ENCODE results near the gene DHRS7B. TPM values are rescaled to one million over a fixed set of nuclear protein-coding genes. Genes with fewer than 3 reads are reported as not detected.

The DHRS7B gene
- total and polyA plus RNA-seq, 10 donors = 13.3 to 31.3 (median 18.7) TPM

DNA sequence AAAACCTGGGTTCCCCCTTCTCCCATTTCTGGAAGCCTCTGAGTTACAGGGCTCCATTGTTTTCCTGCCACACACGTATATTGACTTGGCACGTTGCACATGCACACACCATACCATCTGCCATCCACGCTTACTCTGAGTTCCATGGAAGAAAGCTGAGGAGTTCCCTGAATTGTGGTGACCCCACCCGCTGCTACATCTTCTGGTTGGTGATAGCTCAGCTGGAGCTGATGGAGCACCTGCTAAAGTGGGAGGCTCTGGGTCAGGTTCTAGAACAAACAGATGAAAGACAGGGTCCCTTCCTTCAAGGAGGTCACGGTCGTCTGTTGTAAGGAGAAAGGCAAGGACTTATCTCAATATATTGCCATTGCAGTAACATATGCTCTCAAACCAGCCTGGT is 46.1 kb downstream of the DHRS7B start:
- intact Hi-C loops (cut with DNase I; ENCODE audit: low total_unique reads) = no loop called here

DNA sequence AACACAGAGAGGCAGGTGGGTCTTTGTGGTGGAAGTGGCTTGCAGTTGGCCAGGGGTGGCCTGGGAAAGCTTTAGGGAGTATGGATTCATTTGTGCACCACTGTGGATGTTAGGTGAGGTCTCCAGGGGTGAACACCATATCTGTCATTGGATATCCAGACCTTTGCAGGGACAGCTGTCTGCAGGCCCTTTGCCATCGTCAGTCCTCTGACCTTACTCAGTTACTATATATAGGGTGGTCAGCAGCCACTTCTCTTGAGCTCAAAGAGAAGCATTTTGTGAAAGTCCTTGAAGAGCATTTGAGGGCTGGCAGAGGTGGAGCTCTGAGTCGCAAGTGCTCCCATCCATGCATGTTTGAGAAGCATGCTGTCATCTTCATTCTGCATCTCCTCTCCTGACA is 46.8 kb downstream of the DHRS7B start:
- no peak for DNase-seq
- no peak for TF ChIP-seq POLR2A (IDR thresholded peaks at IDR 0.05)
- no peak for TF ChIP-seq POLR2AphosphoS5 (IDR thresholded peaks at IDR 0.05)
- TF ChIP-seq, protein P1, sequence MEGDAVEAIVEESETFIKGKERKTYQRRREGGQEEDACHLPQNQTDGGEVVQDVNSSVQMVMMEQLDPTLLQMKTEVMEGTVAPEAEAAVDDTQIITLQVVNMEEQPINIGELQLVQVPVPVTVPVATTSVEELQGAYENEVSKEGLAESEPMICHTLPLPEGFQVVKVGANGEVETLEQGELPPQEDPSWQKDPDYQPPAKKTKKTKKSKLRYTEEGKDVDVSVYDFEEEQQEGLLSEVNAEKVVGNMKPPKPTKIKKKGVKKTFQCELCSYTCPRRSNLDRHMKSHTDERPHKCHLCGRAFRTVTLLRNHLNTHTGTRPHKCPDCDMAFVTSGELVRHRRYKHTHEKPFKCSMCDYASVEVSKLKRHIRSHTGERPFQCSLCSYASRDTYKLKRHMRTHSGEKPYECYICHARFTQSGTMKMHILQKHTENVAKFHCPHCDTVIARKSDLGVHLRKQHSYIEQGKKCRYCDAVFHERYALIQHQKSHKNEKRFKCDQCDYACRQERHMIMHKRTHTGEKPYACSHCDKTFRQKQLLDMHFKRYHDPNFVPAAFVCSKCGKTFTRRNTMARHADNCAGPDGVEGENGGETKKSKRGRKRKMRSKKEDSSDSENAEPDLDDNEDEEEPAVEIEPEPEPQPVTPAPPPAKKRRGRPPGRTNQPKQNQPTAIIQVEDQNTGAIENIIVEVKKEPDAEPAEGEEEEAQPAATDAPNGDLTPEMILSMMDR (IDR thresholded peaks at IDR 0.05 in 8 of 11, conservative IDR thresholded peaks at IDR 0.05 in 3 of 11) = no peak
- WGBS, 5 donors = 72 to 100% (median 84%) methylated on average over 1 to 2 of the region's 2 CpGs
- Histone ChIP-seq H3K4me1 (peaks cover 13 to 64% (median 39%) of the 10 kb centered on the region in 6 donors), H3K4me3 (no peak overlapping the region), H3K9me3 (no peaks in the 10 kb centered on the region), H3K36me3 (peaks cover 0 to 51% (median 5%) of the 10 kb centered on the region in 6 donors), H3K27me3 (replicated peaks in 1 of 7) (no peaks in the 10 kb centered on the region), H3K27ac (peak overlapping the region in 4 of 8 donors; percentile 21 to 59 (median 52))
- intact Hi-C loops (cut with DNase I; ENCODE audit: low total_unique reads) = no loop called here

More for the DNA sequence above, 46.1 kb downstream of the DHRS7B start:
- peaks cover 13 to 71% (median 42%) of the 10 kb centered on the region in 6 donors for H3K4me1 ChIP-seq
- H3K4me3 ChIP-seq = no peak overlapping the region
- WGBS, 5 donors = 93 to 99% (median 95%) methylated on average over 6 of the region's 6 CpGs
- no peaks in the 10 kb centered on the region for H3K9me3 ChIP-seq
- H3K36me3 ChIP-seq = peaks cover 0 to 44% (median 5%) of the 10 kb centered on the region in 6 donors
- TF ChIP-seq POLR2AphosphoS5 (IDR thresholded peaks at IDR 0.05) (no peak), POLR2A (IDR thresholded peaks at IDR 0.05) (no peak)
- TF ChIP-seq, protein P1 (IDR thresholded peaks at IDR 0.05 in 8 of 11, conservative IDR thresholded peaks at IDR 0.05 in 3 of 11) = no peak
- peak overlapping the region in 5 of 8 donors; percentile 71 to 80 (median 79) for H3K27ac ChIP-seq
- H3K27me3 ChIP-seq (replicated peaks in 1 of 7) = no peaks in the 10 kb centered on the region
- no peak for DNase-seq

DNA sequence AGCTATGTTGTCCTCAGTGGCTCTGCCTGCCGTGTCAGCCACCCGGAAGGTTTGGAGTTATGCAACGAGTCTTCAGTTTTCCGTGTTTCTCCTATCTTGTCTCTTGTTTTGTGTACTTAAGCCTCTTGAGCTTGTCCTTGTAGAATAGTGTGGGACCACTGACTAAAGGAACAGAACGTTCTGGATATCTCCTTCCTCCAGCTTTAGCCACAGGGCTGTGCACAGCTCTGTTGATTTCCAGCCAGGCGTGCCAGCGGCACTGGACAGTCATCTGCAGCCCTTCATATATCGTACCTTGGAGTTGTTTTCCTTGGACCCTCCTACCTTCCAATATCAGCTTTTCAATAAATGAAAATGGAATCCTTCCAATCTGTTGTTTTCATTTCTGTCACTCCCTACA is 47.4 kb downstream of the DHRS7B start:
- no peak overlapping the region for H3K4me3 ChIP-seq
- intact Hi-C loops (cut with DNase I; ENCODE audit: low total_unique reads) = no loop called here
- H3K27me3 ChIP-seq (replicated peaks in 1 of 7) = no peaks in the 10 kb centered on the region
- H3K4me1 ChIP-seq = peaks cover 8 to 61% (median 38%) of the 10 kb centered on the region in 6 donors
- TF ChIP-seq POLR2AphosphoS5 (IDR thresholded peaks at IDR 0.05) (no peak), POLR2A (IDR thresholded peaks at IDR 0.05) (no peak)
- TF ChIP-seq, protein P1 (IDR thresholded peaks at IDR 0.05 in 8 of 11, conservative IDR thresholded peaks at IDR 0.05 in 3 of 11) = no peak
- no peaks in the 10 kb centered on the region for H3K9me3 ChIP-seq
- no peak for DNase-seq
- WGBS, 5 donors = 85 to 96% (median 86%) methylated on average over 8 of the region's 8 CpGs
- peak overlapping the region in 6 of 8 donors; percentile 27 to 59 (median 52) for H3K27ac ChIP-seq
- peaks cover 0 to 57% (median 5%) of the 10 kb centered on the region in 6 donors for H3K36me3 ChIP-seq

DNA sequence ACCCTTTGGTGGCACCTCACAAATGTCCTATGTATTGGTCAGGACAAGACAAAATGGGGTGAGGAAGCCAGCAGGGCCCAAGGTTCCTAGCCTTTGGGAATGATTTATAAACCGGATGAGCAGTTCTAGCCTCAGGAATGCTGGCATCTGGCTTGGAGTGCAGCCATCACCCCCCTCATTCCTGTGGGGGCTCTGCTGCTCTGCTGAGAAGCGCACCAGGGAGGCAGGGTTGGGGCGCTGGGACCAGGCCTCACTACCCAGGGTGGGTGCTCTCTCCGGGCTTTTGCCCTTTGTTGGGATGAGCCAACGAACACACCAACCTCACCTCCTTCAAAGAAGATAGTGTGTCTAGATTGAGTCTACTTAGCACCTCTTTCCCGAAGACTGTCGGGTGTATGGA is 47.9 kb downstream of the DHRS7B start:
- peaks cover 8 to 55% (median 35%) of the 10 kb centered on the region in 6 donors for H3K4me1 ChIP-seq
- H3K36me3 ChIP-seq = peaks cover 0 to 63% (median 5%) of the 10 kb centered on the region in 6 donors
- WGBS, 5 donors = 88 to 92% (median 91%) methylated on average over 7 of the region's 7 CpGs
- intact Hi-C loops (cut with DNase I; ENCODE audit: low total_unique reads) = no loop called here
- no peak for DNase-seq
- peak overlapping the region in 6 of 8 donors; percentile 27 to 59 (median 52) for H3K27ac ChIP-seq
- H3K9me3 ChIP-seq = no peaks in the 10 kb centered on the region
- H3K4me3 ChIP-seq = no peak overlapping the region
- no peaks in the 10 kb centered on the region for H3K27me3 ChIP-seq (replicated peaks in 1 of 7)
- TF ChIP-seq POLR2AphosphoS5 (IDR thresholded peaks at IDR 0.05) (no peak), POLR2A (IDR thresholded peaks at IDR 0.05) (no peak)
- TF ChIP-seq, protein P1 (IDR thresholded peaks at IDR 0.05 in 8 of 11, conservative IDR thresholded peaks at IDR 0.05 in 3 of 11) = no peak

Measured in spleen (tissue), 11 donors.